HepG2 (cell line): ENCODE measurements around the gene GRID1.

Source experiments
- ARNT2 ChIP-seq: sonication (generic); formaldehyde crosslinking; IDR thresholded peaks from 2 replicates; pipeline ENCODE4 v1.8.0; 2022; ENCODE audit warnings: mild to moderate bottlenecking, low read depth, missing genetic modification reagents, moderate library complexity
- CHD2 ChIP-seq: IDR thresholded peaks from 2 replicates; pipeline ENCODE4 v1.6.1; 2011; ENCODE audit warnings: low read depth, low read length, improper control_type of control experiment
- NR2C2 ChIP-seq: sonication (generic); formaldehyde crosslinking; IDR thresholded peaks from 2 replicates; pipeline ENCODE4 v1.4.0; 2020; ENCODE audit warnings: missing genetic modification reagents, mild to moderate bottlenecking, moderate library complexity, borderline replicate concordance
- SIN3A ChIP-seq: IDR thresholded peaks from 2 replicates; pipeline ENCODE4 v1.6.1; 2011; ENCODE audit warnings: low read depth, mild to moderate bottlenecking, control low read depth, low read length, borderline replicate concordance
- ZBTB38 ChIP-seq: sonication (generic); formaldehyde crosslinking; IDR thresholded peaks from 2 replicates; pipeline ENCODE4 v1.5.1; 2020; ENCODE audit warnings: mild to moderate bottlenecking, missing genetic modification reagents
- ZNF143 ChIP-seq: sonication (generic); formaldehyde crosslinking; IDR thresholded peaks from 2 replicates; pipeline ENCODE4 v1.4.0; 2020; ENCODE audit warnings: missing genetic modification reagents
- TF ChIP-seq, protein P1 (sequence below): IDR thresholded peaks from 2 replicates; pipeline ENCODE4 v1.6.1; 2012; ENCODE audit warnings: inconsistent platforms
- TF ChIP-seq, protein P2 (sequence below): sonication (generic); formaldehyde crosslinking; IDR thresholded peaks from 2 replicates; pipeline ENCODE4 v1.4.0; 2020; ENCODE audit warnings: missing genetic modification reagents
- TF ChIP-seq, protein P3 (sequence below): sonication (generic); formaldehyde crosslinking; IDR thresholded peaks from 2 replicates; pipeline ENCODE4 v1.9.0; 2021; ENCODE audit warnings: missing genetic modification reagents, borderline replicate concordance

DNA sequence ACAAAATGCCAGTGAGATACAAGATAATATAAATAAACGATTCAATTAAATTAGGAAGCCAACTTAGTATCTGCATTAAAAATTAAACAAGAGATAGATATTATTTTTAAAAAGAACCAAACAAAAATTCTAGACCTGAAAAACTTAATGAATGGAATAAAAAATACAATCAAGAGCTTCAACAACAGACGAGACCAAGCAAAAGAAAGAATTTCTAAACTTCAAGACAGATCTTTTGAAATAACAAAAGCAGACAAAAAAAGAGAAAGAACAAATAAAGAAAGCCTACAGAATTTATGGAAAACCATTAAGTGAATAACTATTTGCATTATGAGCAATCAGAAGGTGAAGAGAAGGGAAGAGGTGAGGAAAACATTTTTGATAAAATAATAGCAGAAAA, 555.2 kb downstream of the GRID1 start:
- TF ChIP-seq CHD2 (no peak), ZNF143 (no peak), SIN3A (no peak), ARNT2 (CRISPR knock-in tag) (no peak), ZBTB38 (CRISPR knock-in tag) (no peak), NR2C2 (CRISPR knock-in tag) (no peak)
- TF ChIP-seq, protein P1, sequence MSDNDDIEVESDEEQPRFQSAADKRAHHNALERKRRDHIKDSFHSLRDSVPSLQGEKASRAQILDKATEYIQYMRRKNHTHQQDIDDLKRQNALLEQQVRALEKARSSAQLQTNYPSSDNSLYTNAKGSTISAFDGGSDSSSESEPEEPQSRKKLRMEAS = no peak
- TF ChIP-seq, protein P2, sequence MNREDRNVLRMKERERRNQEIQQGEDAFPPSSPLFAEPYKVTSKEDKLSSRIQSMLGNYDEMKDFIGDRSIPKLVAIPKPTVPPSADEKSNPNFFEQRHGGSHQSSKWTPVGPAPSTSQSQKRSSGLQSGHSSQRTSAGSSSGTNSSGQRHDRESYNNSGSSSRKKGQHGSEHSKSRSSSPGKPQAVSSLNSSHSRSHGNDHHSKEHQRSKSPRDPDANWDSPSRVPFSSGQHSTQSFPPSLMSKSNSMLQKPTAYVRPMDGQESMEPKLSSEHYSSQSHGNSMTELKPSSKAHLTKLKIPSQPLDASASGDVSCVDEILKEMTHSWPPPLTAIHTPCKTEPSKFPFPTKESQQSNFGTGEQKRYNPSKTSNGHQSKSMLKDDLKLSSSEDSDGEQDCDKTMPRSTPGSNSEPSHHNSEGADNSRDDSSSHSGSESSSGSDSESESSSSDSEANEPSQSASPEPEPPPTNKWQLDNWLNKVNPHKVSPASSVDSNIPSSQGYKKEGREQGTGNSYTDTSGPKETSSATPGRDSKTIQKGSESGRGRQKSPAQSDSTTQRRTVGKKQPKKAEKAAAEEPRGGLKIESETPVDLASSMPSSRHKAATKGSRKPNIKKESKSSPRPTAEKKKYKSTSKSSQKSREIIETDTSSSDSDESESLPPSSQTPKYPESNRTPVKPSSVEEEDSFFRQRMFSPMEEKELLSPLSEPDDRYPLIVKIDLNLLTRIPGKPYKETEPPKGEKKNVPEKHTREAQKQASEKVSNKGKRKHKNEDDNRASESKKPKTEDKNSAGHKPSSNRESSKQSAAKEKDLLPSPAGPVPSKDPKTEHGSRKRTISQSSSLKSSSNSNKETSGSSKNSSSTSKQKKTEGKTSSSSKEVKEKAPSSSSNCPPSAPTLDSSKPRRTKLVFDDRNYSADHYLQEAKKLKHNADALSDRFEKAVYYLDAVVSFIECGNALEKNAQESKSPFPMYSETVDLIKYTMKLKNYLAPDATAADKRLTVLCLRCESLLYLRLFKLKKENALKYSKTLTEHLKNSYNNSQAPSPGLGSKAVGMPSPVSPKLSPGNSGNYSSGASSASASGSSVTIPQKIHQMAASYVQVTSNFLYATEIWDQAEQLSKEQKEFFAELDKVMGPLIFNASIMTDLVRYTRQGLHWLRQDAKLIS (CRISPR knock-in tag) = no peak
- TF ChIP-seq, protein P3, sequence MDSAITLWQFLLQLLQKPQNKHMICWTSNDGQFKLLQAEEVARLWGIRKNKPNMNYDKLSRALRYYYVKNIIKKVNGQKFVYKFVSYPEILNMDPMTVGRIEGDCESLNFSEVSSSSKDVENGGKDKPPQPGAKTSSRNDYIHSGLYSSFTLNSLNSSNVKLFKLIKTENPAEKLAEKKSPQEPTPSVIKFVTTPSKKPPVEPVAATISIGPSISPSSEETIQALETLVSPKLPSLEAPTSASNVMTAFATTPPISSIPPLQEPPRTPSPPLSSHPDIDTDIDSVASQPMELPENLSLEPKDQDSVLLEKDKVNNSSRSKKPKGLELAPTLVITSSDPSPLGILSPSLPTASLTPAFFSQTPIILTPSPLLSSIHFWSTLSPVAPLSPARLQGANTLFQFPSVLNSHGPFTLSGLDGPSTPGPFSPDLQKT (CRISPR knock-in tag) = no peak
